HL-60 (cell line): ENCODE results near the gene DPCD.

ENCODE experiments used
- DNase-seq, 2 experiments: peaks; one replicate each; pipeline ENCODE4 v3.0.0-alpha.2; 2010 to 2020; ENCODE audit warnings: low read depth in 1 of 2, low spot score in 1 of 2
- H3K27ac ChIP-seq: fragments of 250-450 bp; sonication (Bioruptor Pico); replicated peaks from 2 replicates; pipeline ENCODE4 v1.5.1; 2020; ENCODE audit warnings: mild to moderate bottlenecking, moderate library complexity
- H3K27me3 ChIP-seq: fragments of 250-450 bp; sonication (Bioruptor Pico); 2 replicates; pipeline ENCODE4 v1.5.1; 2021; ENCODE audit warnings: mild to moderate bottlenecking, moderate library complexity; ENCODE audit not compliant: insufficient read depth, poor library complexity, severe bottlenecking
- H3K4me3 ChIP-seq: replicated peaks from 2 replicates; pipeline ENCODE4 v1.5.1; 2011; ENCODE audit warnings: mild to moderate bottlenecking, control low read depth, low read length; ENCODE audit not compliant: insufficient read depth
- GABPA ChIP-seq: IDR thresholded peaks from 2 replicates; pipeline ENCODE4 v1.6.1; 2012; ENCODE audit warnings: low read depth
- POLR2AphosphoS5 ChIP-seq: IDR thresholded peaks from 2 replicates; pipeline ENCODE4 v1.6.1; 2012; ENCODE audit warnings: low read depth
- SPI1 ChIP-seq: IDR thresholded peaks from 2 replicates; pipeline ENCODE4 v1.6.1; 2012; ENCODE audit warnings: low read depth, mild to moderate bottlenecking, borderline replicate concordance
- TF ChIP-seq, protein P1 (sequence below): IDR thresholded peaks from one replicate; pipeline ENCODE4 v1.5.1; 2011; ENCODE audit warnings: low read length, control low read depth, inconsistent platforms; ENCODE audit not compliant: insufficient read depth
- TF ChIP-seq, protein P2 (sequence below): IDR thresholded peaks from 2 replicates; pipeline ENCODE4 v1.6.1; 2012; ENCODE audit warnings: low read depth; ENCODE audit not compliant: insufficient replicate concordance

Gene DPCD

DNA sequence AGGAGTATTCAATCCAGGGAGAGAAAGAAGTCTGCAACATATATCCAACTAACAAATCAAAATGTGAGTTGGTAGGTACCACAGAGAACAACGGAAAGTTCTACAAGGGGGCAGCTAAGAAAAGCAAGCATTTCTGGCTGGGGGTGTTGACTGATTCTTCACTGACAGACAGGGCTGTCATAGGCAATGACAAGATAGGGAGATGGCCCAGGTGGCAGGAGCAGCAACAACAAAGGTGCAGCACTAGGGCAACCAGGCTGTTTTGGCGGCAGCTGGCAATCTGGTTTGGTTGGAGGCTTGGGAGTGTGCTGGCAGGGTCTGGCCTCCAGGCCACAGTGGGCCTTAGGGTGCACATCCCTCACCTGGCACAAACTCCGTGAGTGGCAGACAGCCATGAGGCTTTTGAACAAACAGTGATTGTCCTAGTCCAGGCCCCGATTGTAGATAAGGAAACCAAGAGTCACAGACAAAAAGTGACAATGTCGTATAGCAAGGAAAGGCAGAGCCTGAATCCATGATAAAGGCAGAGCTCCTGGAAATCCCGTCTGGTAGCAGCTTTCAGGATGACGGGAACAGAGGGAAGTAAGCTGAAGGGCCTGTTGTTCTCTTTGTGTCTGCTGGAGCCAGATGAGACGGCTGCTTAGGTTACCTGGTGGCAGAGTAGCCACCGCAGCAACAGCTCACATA lies 28.4 kb downstream of the DPCD start:
- Histone ChIP-seq H3K4me3 (no peak overlapping the region), H3K27ac (no peak overlapping the region), H3K27me3 (no peaks in the 10 kb centered on the region)
- TF ChIP-seq, protein P1, sequence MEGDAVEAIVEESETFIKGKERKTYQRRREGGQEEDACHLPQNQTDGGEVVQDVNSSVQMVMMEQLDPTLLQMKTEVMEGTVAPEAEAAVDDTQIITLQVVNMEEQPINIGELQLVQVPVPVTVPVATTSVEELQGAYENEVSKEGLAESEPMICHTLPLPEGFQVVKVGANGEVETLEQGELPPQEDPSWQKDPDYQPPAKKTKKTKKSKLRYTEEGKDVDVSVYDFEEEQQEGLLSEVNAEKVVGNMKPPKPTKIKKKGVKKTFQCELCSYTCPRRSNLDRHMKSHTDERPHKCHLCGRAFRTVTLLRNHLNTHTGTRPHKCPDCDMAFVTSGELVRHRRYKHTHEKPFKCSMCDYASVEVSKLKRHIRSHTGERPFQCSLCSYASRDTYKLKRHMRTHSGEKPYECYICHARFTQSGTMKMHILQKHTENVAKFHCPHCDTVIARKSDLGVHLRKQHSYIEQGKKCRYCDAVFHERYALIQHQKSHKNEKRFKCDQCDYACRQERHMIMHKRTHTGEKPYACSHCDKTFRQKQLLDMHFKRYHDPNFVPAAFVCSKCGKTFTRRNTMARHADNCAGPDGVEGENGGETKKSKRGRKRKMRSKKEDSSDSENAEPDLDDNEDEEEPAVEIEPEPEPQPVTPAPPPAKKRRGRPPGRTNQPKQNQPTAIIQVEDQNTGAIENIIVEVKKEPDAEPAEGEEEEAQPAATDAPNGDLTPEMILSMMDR = no peak
- TF ChIP-seq GABPA (no peak), POLR2AphosphoS5 (no peak), SPI1 (no peak)
- TF ChIP-seq, protein P2, sequence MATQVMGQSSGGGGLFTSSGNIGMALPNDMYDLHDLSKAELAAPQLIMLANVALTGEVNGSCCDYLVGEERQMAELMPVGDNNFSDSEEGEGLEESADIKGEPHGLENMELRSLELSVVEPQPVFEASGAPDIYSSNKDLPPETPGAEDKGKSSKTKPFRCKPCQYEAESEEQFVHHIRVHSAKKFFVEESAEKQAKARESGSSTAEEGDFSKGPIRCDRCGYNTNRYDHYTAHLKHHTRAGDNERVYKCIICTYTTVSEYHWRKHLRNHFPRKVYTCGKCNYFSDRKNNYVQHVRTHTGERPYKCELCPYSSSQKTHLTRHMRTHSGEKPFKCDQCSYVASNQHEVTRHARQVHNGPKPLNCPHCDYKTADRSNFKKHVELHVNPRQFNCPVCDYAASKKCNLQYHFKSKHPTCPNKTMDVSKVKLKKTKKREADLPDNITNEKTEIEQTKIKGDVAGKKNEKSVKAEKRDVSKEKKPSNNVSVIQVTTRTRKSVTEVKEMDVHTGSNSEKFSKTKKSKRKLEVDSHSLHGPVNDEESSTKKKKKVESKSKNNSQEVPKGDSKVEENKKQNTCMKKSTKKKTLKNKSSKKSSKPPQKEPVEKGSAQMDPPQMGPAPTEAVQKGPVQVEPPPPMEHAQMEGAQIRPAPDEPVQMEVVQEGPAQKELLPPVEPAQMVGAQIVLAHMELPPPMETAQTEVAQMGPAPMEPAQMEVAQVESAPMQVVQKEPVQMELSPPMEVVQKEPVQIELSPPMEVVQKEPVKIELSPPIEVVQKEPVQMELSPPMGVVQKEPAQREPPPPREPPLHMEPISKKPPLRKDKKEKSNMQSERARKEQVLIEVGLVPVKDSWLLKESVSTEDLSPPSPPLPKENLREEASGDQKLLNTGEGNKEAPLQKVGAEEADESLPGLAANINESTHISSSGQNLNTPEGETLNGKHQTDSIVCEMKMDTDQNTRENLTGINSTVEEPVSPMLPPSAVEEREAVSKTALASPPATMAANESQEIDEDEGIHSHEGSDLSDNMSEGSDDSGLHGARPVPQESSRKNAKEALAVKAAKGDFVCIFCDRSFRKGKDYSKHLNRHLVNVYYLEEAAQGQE = no peak
- DNase-seq = no peak

DNA sequence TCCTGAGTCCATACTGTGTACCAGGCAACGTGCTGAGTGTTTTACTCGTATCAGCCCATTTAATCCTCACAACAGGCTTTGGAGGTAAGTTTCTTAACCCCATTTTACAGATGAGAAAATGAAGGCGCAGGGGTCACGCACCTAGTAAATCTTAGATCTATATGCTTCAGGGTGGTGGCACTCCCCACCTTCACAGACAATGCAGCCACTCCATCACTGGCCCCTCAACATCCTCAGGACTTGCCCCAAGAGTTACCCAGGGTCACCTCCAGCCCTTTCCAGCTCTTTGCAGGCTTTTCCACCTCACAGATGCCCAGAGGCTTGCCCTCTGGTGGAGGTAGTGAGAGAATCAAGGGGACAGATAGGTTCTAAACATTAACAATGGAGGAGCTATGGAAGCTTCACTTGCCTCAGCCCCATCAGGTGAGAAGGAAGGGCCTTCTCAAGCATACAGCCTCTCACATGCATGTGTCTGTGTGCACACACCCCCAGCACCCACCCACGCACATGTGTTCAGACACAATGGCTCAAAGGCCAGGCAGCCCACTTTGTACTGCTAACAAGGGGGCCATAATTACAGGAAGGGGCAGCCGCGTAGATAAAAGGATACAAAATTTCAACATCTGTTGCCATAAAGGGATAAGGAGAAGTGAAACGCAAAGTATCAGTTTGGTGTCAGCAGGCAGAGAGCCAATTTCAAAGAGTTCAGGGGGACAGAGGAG lies 29.1 kb downstream of the DPCD start:
- H3K27ac ChIP-seq = no peak overlapping the region
- no peak overlapping the region for H3K4me3 ChIP-seq
- no peak for TF ChIP-seq GABPA
- TF ChIP-seq SPI1 = no peak
- no peak for TF ChIP-seq POLR2AphosphoS5
- TF ChIP-seq, protein P1 = no peak
- TF ChIP-seq, protein P2 = no peak
- peak in 1 of 2 experiments; percentile 36 for DNase-seq
- no peaks in the 10 kb centered on the region for H3K27me3 ChIP-seq

DNA sequence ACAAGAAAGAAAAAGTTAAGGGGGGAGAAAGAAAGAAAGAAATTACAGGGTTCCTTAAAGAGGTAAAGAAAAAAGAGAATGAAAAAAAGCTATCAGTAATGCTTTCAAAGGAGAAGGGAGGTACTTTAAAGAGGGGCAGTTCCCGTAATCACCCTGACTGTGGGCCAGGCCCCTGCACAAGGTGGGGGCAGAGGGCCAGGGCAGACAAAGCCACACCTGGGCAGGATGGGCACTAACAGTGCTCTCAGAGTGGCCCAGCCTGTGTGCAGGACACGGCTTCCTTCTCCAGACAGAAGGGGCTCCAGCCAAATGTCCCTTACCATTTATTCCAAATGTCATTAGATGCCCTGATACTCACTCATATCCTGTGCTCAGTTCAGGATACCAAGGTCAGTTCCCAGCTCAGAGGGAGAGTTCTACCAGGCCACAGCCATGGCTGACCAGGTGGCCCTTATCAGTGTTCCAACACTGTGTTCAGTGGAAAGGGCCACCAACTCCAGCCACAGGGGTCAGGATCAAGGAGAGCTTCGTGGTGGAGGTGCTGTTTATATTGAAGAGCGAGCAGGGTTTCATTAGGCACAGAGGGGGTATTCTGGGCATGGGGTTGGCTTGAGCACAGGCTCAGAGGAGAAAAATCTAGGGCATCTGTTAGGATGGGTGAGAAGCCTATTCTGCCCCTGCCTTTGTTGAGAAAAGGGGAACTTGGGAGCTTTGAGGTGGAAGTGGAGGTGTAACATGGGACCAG lies 29.9 kb downstream of the DPCD start:
- H3K27me3 ChIP-seq = no peaks in the 10 kb centered on the region
- no peak overlapping the region for H3K4me3 ChIP-seq
- no peak overlapping the region for H3K27ac ChIP-seq
- TF ChIP-seq POLR2AphosphoS5 = no peak
- 0 out of 2 replicates have a peak, but pooled peaks have one; percentile 21 for TF ChIP-seq SPI1
- DNase-seq = no peak

DNA sequence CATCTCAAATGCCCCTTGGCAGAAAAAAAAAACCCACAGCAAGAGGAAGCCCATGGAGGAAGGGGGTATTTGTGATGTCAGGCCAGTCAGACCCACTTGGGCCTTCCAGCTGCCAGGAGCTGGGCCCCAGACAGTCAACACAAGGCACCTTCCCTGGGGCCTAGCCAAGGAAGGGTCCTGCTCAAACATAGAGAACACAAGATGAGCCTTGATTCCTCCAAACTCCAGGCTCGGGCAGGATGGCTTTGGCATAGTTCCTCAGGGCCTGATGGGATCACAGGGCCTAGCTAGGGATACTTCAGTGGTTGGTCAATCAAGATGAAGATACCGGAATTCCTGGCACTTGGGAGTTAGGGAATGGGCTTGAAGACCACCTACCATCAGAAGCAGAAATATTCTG lies 30.8 kb downstream of the DPCD start:
- Histone ChIP-seq H3K27ac (no peak overlapping the region), H3K27me3 (no peaks in the 10 kb centered on the region), H3K4me3 (no peak overlapping the region)
- TF ChIP-seq GABPA (no peak), SPI1 (no peak), POLR2AphosphoS5 (no peak)
- TF ChIP-seq, protein P1 = no peak
- TF ChIP-seq, protein P2 = no peak
- DNase-seq = no peak
